PFSK-1 (cell line): ENCODE measurements around the gene ZMAT2.

Experiments
- POLR2AphosphoS5 ChIP-seq: IDR thresholded peaks from 2 replicates; pipeline ENCODE4 v1.6.1; 2012; ENCODE audit warnings: low read depth, mild to moderate bottlenecking, control low read depth, low read length, moderate library complexity
- TAF1 ChIP-seq: IDR thresholded peaks from 2 replicates; pipeline ENCODE4 v1.6.1; 2012; ENCODE audit warnings: low read length, control low read depth, borderline replicate concordance; ENCODE audit not compliant: insufficient read depth

- TF ChIP-seq POLR2AphosphoS5 (no peak), TAF1 (no peak)
These were observed 37.2 kb downstream of the ZMAT2 start for GRCh38 chr5:140737486-140737885.
